ENCODE data around the gene KRTAP1-5.
"Not testable (repeated sequence)": the region's sequence is repeated elsewhere in the genome, so short reads cannot be mapped to it uniquely, and the experiment has no call there.

- not testable (repeated sequence) for TF ChIP-seq CTCF, POLR2A (IDR thresholded peaks at IDR 0.05)
Observed at GRCh38 chr17:40999563-40999962, 27.4 kb downstream of the KRTAP1-5 start, which contains the start of gene KRTAP3-2.
